Karpas-422 (cell line): Measurements from ENCODE around the gene SGCA. TPM values are rescaled to one million over a fixed set of nuclear protein-coding genes. Genes with fewer than 3 reads are reported as not detected.

Experiments used
- DNase-seq: peaks from one replicate; pipeline ENCODE4 v3.0.0-alpha.2; 2015
- H2AFZ ChIP-seq: fragments of 200-600 bp; sonication (generic); 2 replicates; pipeline ENCODE4 v1.6.1; 2014; ENCODE audit warnings: antibody characterized with exemption, low read length, mixed read lengths
- H3K27ac ChIP-seq: fragments of 200-600 bp; sonication (generic); 2 replicates; pipeline ENCODE4 v1.5.1; 2014; ENCODE audit warnings: mild to moderate bottlenecking, low read length, moderate library complexity
- H3K27me3 ChIP-seq: fragments of 200-600 bp; sonication (generic); 2 replicates; pipeline ENCODE4 v1.6.1; 2014; ENCODE audit warnings: low read length, mixed read lengths
- H3K36me3 ChIP-seq: fragments of 200-600 bp; sonication (generic); 2 replicates; pipeline ENCODE4 v1.6.1; 2014; ENCODE audit warnings: low read length, mixed read lengths; ENCODE audit not compliant: insufficient read depth
- H3K4me1 ChIP-seq: fragments of 200-600 bp; sonication (generic); 2 replicates; pipeline ENCODE4 v1.6.1; 2014; ENCODE audit warnings: mild to moderate bottlenecking, low read length, mixed read lengths
- H3K4me2 ChIP-seq: fragments of 200-600 bp; sonication (generic); 2 replicates; pipeline ENCODE4 v1.6.1; 2014; ENCODE audit warnings: low read length, low read depth, mild to moderate bottlenecking; ENCODE audit not compliant: poor library complexity, severe bottlenecking
- H3K4me3 ChIP-seq: fragments of 200-600 bp; sonication (generic); 2 replicates; pipeline ENCODE4 v1.5.1; 2014; ENCODE audit warnings: mild to moderate bottlenecking, antibody characterized with exemption, low read length, mixed read lengths
- H3K79me2 ChIP-seq: fragments of 200-600 bp; sonication (generic); 2 replicates; pipeline ENCODE4 v1.6.1; 2014; ENCODE audit warnings: mild to moderate bottlenecking, low read length, mixed read lengths
- H3K9ac ChIP-seq: fragments of 200-600 bp; sonication (generic); 2 replicates; pipeline ENCODE4 v1.6.0; 2014; ENCODE audit warnings: low read length
- H3K9me2 ChIP-seq: fragments of 200-600 bp; sonication (generic), shearing (Covaris generic); replicated peaks from 2 replicates; pipeline ENCODE4 v1.6.0; 2014; ENCODE audit warnings: mild to moderate bottlenecking, low read length, moderate library complexity; ENCODE audit not compliant: insufficient read depth
- H3K9me3 ChIP-seq: fragments of 300-700, 200-600 bp; sonication (generic); 2 replicates; pipeline ENCODE4 v1.6.1; 2014; ENCODE audit warnings: low read length, mixed read lengths
- H4K20me1 ChIP-seq: fragments of 200-600 bp; sonication (generic); 2 replicates; pipeline ENCODE4 v1.6.1; 2014; ENCODE audit warnings: mild to moderate bottlenecking, antibody characterized with exemption, low read length, low read depth; ENCODE audit not compliant: insufficient read depth
- total RNA-seq: library from RNA; depleted of rRNA; stranded (reverse); fragments of >200 nt; shearing (Covaris generic); gene quantifications from 2 replicates; pipeline ENCODE4 v1.2.3, GENCODE V29; 2014; ENCODE audit warnings: low replicate concordance

Gene SGCA
- total RNA-seq, 1 experiment from 2014 or later: not detected

GRCh38 chr17:50211249-50212120 lies 45.7 kb downstream of the SGCA start:
- H3K9ac ChIP-seq: no peak overlapping the region
- no peak overlapping the region for H3K4me2 ChIP-seq
- no peaks in the 10 kb centered on the region for H3K9me2 ChIP-seq
- H3K4me3 ChIP-seq: no peak overlapping the region
- no peak for DNase-seq
- no peaks in the 10 kb centered on the region for H3K27me3 ChIP-seq
- H3K36me3 ChIP-seq: no peaks in the 10 kb centered on the region
- no peaks in the 10 kb centered on the region for H3K9me3 ChIP-seq
- H3K27ac ChIP-seq: no peak overlapping the region
- H2AFZ ChIP-seq: no peak overlapping the region
- no peaks in the 10 kb centered on the region for H3K79me2 ChIP-seq
- H3K4me1 ChIP-seq: no peaks in the 10 kb centered on the region
- no peaks in the 10 kb centered on the region for H4K20me1 ChIP-seq

GRCh38 chr17:50212121-50212843 lies 46.5 kb downstream of the SGCA start:
- no peak overlapping the region for H3K9ac ChIP-seq
- no peak overlapping the region for H3K4me2 ChIP-seq
- no peaks in the 10 kb centered on the region for H3K4me1 ChIP-seq
- H3K36me3 ChIP-seq: no peaks in the 10 kb centered on the region
- H3K4me3 ChIP-seq: no peak overlapping the region
- H3K9me2 ChIP-seq: no peaks in the 10 kb centered on the region
- no peaks in the 10 kb centered on the region for H3K9me3 ChIP-seq
- H2AFZ ChIP-seq: no peak overlapping the region
- H3K79me2 ChIP-seq: no peaks in the 10 kb centered on the region
- DNase-seq: no peak
- H3K27ac ChIP-seq: no peak overlapping the region
- H4K20me1 ChIP-seq: no peaks in the 10 kb centered on the region
- no peaks in the 10 kb centered on the region for H3K27me3 ChIP-seq

- Histone ChIP-seq H3K9ac (no peak overlapping the region), H3K9me2 (no peaks in the 10 kb centered on the region), H3K4me2 (no peak overlapping the region), H4K20me1 (no peaks in the 10 kb centered on the region), H3K27me3 (no peaks in the 10 kb centered on the region), H3K4me3 (no peak overlapping the region), H3K36me3 (no peaks in the 10 kb centered on the region), H3K27ac (no peak overlapping the region), H3K79me2 (no peaks in the 10 kb centered on the region), H2AFZ (no peak overlapping the region), H3K4me1 (no peaks in the 10 kb centered on the region), H3K9me3 (no peaks in the 10 kb centered on the region)
- no peak for DNase-seq
Observed at GRCh38 chr17:50213026-50214022, 47.5 kb downstream of the SGCA start.

GRCh38 chr17:50214976-50215760 lies 49.4 kb downstream of the SGCA start:
- Histone ChIP-seq H2AFZ (no peak overlapping the region), H3K36me3 (no peaks in the 10 kb centered on the region), H3K4me2 (no peak overlapping the region), H3K27me3 (no peaks in the 10 kb centered on the region), H4K20me1 (no peaks in the 10 kb centered on the region), H3K79me2 (no peaks in the 10 kb centered on the region), H3K9me2 (no peaks in the 10 kb centered on the region), H3K4me3 (no peak overlapping the region), H3K27ac (no peak overlapping the region), H3K4me1 (no peaks in the 10 kb centered on the region), H3K9me3 (no peaks in the 10 kb centered on the region), H3K9ac (no peak overlapping the region)
- no peak for DNase-seq

GRCh38 chr17:50217591-50217990 lies 51.8 kb downstream of the SGCA start:
- no peak overlapping the region for H3K27ac ChIP-seq
- H3K9me2 ChIP-seq: no peaks in the 10 kb centered on the region
- H3K9ac ChIP-seq: no peak overlapping the region
- H3K27me3 ChIP-seq: no peaks in the 10 kb centered on the region
- no peaks in the 10 kb centered on the region for H3K9me3 ChIP-seq
- H2AFZ ChIP-seq: no peak overlapping the region
- no peaks in the 10 kb centered on the region for H3K4me1 ChIP-seq
- H3K79me2 ChIP-seq: no peaks in the 10 kb centered on the region
- H3K4me2 ChIP-seq: no peak overlapping the region
- H3K4me3 ChIP-seq: no peak overlapping the region
- DNase-seq: no peak
- H3K36me3 ChIP-seq: no peaks in the 10 kb centered on the region
- H4K20me1 ChIP-seq: no peaks in the 10 kb centered on the region

GRCh38 chr17:50218071-50218759 lies 52.4 kb downstream of the SGCA start:
- H4K20me1 ChIP-seq: no peaks in the 10 kb centered on the region
- H3K9ac ChIP-seq: no peak overlapping the region
- no peaks in the 10 kb centered on the region for H3K9me2 ChIP-seq
- no peak overlapping the region for H3K4me3 ChIP-seq
- H3K79me2 ChIP-seq: no peaks in the 10 kb centered on the region
- H2AFZ ChIP-seq: no peak overlapping the region
- H3K4me2 ChIP-seq: no peak overlapping the region
- DNase-seq: no peak
- no peaks in the 10 kb centered on the region for H3K9me3 ChIP-seq
- no peaks in the 10 kb centered on the region for H3K4me1 ChIP-seq
- no peaks in the 10 kb centered on the region for H3K36me3 ChIP-seq
- H3K27me3 ChIP-seq: no peaks in the 10 kb centered on the region
- no peak overlapping the region for H3K27ac ChIP-seq

GRCh38 chr17:50218771-50219315 lies 53.0 kb downstream of the SGCA start:
- H3K9me3 ChIP-seq: no peaks in the 10 kb centered on the region
- no peak for DNase-seq
- no peaks in the 10 kb centered on the region for H3K4me1 ChIP-seq
- no peaks in the 10 kb centered on the region for H3K36me3 ChIP-seq
- no peaks in the 10 kb centered on the region for H3K9me2 ChIP-seq
- H3K27me3 ChIP-seq: no peaks in the 10 kb centered on the region
- H3K9ac ChIP-seq: no peak overlapping the region
- no peak overlapping the region for H2AFZ ChIP-seq
- H4K20me1 ChIP-seq: no peaks in the 10 kb centered on the region
- H3K27ac ChIP-seq: no peak overlapping the region
- no peak overlapping the region for H3K4me3 ChIP-seq
- no peaks in the 10 kb centered on the region for H3K79me2 ChIP-seq
- no peak overlapping the region for H3K4me2 ChIP-seq
